HG03432 (cell line): ENCODE results near the gene FUNDC2.

Experiments
- ATAC-seq: cut with Tn5 transposase; IDR thresholded peaks from one replicate; pipeline ENCODE4 v1.9.1; 2021; ENCODE audit warnings: mild to moderate bottlenecking, moderate library complexity; ENCODE audit not compliant: unreplicated experiment

The FUNDC2 gene

DNA sequence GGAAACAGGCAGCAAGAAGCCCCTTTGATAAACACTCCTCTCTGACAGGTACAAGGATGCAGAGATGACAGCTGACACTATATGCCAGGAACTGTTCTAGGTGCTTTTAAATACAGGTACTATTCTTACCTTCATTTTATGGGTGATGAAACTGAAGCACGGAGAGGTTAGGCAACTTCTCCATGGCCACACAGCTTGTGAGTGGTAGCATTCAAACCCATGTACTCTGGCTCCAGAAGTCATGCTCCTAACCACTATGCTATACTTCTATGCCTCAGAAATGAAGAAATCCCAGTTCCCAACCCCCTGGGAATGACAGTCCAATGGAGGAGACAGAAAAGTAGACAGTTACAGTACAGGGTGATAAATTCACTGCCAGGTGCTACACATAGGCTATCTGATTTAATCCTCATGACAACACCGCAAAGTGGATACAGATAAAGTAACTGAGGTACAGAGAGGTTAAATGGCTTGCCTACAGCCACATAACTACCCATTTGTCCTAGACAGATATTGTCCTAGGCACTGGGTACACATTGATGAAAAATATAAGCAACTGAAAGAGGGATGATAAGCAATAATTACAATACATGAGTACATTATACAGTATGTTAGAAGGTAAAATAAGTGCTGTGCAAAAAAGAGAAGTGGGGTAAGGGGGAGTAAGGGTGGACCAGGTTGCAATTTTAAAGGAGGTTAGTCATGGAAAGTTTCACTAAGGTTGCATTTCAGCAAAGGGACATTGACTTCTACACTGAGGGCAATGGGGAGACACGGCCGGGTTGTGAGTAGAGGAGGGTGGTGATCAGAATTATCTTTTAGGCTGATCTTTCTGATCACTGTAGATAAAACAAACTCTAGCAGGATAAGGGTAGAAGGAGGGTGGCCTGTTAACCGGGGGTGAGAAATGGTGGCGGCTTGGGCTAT is 2.5 kb upstream of the FUNDC2 start:
- no peak for ATAC-seq

DNA sequence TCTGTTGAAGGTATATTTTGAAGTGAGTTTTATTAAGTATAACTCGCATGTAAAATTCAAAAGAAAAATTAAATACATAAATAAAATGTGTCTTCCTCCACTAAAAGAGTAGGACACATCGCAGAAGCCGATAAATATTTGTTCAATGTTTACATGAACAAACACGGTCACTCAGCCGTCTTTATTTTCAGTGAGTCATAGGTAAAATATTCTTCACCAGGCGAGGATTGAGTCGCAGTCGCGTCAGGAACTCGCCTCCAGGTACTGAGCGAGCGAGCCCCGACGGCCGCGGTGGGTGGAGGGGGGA is 271 bp upstream of the FUNDC2 start:
- no peak for ATAC-seq

DNA sequence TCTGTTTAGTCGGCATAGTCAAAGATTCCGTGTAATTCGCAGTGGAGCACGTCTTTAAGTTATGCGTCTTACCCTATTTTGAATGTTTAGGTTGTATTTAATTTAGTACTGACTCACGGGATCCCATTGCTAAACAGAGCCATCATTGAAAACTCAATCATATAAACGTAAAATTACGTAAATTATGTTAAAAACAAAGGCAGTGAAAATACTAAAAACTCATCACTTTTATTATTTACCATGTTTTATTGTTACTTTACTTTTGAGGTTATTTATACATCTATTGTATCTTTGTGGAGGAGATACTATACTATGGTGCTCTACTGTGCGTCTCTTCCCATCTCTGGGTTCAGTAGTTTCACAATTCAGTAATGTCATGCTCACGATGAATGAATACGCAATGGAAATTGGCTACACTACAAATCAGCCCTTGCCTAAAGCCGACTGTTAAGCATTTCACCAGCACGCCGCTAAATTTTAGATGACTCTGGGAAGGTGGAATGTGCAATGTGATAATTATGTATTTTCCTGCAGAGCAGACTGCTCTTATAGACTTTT is 944 bp downstream of the FUNDC2 start:
- ATAC-seq: no peak

DNA sequence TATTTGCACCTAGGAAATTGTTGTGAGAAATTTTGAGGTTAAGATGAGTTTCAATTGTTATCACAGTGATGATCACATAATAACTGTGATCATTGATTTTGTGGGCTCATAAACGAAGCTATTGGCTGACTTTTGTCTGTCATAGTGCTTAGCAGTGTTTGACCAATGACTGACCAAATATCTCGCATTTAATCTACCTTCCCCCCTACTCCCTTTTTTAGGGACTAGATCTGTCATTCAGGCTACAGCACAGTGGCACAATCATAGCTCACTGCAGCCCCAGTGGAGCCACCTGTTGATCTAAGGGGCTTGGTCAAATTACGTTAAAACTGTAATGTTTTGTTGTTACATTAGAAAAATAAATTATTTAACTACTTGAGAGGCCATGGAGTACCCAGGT is 1.5 kb downstream of the FUNDC2 start:
- no peak for ATAC-seq

DNA sequence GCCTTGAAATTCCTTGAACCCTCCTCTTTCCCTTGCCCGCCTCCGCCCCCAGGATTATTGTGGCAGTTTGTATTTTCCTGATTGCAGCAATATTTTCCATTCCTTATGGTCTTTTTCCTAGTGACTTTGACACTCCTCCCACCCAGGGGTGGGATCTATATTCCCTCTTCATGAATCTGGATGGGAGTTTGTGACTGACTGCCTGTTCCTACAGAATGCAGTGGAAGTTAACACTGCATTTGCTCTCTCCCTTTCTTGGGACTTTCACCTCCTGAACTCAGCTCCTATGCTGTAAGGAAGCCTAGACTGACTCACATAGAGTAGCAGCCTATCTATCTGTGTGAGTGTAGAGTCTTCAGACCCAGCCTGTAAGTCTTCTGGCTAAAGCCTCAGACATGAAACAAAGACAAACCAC is 2.2 kb downstream of the FUNDC2 start:
- ATAC-seq: no peak

DNA sequence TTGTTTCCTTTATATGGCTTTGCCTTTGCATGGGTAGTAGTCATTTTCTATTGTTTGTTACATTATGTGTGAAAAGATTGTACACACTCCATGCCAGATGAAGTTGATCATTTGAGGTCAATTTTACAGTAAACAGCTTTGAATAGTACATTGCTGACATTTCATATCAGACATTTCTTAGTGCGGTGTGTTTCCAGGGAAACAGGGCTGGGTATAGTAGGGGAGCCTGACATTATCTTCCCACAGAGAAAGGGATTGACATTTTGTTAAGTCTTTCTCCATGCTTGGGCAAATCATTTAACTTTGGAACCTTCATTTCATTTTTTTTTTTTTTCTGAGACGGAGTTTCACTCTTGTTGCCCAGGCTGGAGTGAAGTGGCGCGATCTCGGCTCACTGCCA is 5.0 kb downstream of the FUNDC2 start:
- ATAC-seq: no peak

DNA sequence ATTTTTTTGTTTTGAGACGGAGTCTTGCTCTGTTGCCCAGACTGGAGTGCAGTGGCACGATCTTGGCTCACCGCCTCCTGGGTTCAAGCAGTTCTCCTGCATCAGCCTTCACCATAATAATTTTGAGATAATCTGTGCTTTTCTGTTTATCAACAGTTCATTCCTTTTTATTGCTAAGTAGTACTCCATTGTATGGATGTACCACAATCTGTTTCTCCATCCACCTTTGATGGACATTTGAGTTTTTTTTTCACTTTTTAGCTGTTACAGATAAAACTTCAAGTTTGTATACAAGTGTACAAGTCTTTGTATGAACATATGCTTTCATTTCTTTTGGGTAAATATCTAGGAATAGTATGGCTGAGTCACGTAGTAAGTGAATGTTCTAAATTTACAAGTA is 9.0 kb downstream of the FUNDC2 start:
- ATAC-seq: no peak

DNA sequence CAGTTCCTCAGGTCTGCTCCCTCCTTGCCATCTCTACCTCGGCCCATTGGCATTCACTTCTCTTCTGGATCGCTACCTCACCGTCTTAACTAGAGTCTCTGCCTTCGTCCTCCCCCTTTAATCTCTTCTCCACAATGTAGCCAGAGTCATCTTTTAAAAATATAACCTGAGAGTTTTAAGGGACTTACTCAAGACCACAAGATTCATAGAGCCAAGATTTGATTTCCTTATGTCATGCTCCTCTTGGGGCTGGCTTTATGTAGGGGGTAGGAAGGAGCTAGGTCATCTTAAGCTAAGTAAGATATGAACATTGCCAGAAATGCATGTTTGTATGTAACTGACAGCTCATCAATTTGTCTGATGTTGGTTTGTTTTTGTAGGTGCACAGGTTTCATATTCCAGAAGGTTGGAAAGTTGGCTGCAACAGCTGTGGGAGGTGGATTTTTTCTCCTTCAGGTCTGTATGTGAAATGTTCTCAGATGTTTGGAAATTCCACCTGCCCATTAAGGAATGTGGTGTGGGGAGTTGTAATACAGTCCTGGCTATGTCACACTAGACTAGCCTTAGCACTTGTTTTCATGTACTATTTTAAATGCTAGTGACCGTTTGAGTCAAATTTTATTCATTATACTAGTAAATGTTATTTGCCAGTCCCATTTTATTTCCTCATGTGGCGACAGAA is 19.6 kb downstream of the FUNDC2 start:
- ATAC-seq: no peak

DNA sequence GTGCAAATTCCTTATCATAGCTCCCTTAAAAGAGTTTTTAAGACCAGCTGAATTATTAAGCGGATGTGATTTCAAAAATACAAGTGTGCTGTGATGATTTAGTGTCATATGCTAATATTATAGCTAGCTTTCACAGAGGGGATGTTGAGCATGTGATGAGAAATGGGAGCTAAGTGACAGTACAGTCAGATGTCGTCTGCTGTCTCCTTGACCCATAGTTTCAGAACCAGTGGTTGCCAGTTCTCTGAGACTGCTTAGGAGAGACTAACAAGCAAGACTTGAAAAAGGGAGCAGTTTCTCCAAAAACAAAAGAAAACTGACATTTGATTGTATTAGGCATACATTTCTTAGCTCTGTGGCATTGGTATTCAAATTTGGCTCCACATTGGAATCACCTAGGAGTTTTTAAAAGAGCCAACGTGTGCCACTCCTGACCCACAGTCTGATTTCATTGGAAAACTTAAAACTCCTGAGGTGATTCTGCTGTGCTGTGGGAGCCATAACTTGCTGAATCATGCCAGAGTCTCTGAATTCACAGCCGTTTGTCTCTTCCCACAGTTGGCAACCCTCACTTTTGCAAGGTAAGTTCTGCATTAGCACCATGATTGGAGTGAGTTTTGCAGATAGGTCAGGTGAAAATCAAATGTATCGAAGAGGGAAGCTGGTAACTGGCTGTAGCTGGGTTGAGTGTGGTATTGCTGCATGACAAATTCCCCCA is 20.3 kb downstream of the FUNDC2 start:
- ATAC-seq: no peak

DNA sequence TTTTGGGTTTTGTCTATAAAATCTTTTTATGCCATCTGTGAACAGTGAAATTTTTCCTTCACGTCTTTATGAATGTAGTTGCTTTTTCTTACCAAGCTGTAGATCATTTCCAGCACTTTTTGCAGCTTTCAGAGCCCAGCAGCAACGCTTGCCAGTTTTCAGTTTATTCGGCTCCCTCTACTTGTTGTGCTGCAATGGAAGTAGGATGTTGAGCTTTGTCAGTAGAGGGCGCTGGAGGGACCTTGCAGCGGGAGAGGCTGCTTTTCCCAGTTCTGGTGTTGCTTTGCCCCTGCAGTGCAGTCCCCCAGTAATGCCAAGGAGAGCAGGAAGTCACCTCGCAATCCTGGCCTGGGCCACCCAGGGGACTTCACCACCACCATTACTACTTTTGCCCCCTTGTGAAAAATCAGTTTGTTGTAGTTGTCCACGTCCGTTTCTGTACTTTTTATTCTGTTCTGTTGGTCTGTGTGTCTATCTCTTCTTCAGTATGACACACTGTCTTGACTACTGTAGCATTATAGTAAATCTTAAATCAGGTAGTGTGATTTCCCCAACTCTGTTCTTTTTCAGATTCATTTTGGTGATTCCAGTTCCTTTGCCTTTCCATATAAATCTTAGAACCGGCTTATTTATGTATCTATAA is 22.5 kb downstream of the FUNDC2 start:
- no peak for ATAC-seq

DNA sequence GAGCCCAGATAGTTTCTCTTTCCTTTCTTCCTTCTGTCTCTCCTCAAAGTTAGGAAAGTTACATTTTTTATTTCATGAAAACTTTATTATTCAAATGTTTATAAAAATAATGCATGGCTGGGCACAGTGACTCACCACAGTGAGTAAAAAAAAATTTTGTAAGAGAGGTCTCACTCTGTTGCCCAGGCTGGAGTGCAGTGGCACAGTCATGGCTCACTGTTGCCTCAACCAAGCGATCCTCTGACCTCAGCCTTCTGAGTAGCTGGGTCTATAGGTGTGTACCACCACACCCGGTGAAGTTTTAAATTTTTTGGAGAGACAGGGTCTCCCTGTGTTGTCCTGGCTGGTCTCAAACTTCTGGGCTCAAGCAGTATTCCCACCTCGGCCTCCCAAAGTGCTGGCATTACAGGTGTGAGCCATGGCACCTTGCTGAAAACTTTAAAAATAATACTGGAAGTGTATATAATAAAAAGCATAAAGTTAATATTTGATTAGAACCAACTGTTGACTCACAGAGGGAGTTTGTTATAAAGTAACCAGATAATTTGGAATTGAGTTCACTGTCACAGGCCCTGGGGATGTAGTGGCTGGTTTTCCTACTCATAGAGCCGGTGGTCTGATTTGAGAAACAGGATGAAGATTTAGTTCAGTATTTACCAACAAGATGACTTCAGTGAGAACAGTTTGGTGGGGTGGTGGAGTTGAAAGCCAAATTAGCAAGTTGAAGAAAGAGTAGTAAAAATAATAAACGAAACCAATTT is 26.3 kb downstream of the FUNDC2 start:
- no peak for ATAC-seq

DNA sequence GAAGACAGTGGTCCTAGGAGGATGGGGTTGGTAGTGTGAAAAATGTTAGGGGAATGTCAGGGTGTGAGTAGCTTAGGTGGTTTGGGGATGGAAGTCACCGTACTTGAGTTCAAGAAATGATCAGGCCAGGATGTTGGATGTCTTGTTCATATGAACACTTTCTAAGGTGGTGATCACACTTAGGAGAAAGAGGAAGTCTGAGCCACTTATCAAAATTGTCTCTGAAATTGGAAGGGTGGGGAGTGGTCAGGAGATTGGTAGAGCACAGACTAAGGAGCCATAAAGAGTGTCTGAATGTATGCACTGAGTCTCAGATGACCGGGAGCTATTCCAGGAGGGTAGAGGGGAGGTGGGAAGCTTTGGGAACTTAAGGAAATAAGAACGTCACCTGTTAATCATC is 27.0 kb downstream of the FUNDC2 start:
- no peak for ATAC-seq

DNA sequence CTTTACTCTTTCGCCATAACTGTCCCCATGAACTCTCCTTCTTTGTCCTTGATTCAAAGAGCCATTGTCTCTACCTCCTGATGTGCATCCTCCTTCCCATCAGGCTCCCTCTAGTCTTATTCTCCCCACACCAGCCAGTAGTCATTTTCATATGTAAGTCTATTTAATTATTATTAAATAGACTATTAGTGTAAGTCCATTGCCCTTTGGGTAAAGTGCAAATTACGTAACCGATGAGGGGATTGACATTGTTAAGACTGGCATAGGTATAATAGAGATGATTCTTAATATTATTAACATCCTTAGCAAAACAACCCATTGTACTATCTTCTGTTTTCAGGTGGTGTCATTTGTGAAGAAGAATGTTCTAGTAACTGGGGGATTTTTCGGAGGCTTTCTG is 27.6 kb downstream of the FUNDC2 start:
- no peak for ATAC-seq

DNA sequence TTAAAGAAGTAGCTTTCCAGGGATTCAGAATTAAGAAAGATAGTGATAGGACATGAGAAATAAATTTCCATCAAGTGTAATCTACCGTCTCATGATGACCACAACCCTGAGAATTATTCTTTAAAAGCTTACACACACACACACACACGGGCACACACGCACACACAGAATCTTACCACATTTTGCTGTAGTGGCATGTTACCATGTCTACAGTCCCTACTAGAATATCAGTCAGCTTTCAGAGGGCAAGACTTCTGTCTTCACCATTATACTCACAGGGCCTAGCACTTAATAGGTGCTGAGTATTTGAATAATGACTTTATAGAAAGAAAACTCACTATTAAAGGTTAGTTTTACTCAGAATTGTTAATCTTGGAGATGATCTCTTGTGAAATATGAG is 28.9 kb downstream of the FUNDC2 start:
- no peak for ATAC-seq

DNA sequence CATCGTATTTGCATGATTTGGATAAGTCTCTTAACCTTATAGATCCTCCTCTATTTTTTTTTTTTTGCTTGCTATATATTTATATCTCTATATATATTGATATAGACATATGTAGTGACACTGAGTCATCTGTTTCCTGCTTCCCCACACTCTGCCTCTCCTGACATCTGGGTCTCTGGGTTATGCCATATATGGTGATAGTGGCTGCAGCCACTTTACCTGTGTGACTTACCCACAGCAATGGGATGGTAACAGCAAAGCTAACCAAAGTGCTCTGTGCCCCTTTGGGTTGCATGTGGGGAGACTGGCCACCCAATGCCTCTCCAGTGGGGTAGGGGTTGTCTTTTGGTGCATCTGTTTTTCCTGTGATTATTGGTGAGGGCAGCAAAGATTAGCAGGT is 29.8 kb downstream of the FUNDC2 start:
- no peak for ATAC-seq

DNA sequence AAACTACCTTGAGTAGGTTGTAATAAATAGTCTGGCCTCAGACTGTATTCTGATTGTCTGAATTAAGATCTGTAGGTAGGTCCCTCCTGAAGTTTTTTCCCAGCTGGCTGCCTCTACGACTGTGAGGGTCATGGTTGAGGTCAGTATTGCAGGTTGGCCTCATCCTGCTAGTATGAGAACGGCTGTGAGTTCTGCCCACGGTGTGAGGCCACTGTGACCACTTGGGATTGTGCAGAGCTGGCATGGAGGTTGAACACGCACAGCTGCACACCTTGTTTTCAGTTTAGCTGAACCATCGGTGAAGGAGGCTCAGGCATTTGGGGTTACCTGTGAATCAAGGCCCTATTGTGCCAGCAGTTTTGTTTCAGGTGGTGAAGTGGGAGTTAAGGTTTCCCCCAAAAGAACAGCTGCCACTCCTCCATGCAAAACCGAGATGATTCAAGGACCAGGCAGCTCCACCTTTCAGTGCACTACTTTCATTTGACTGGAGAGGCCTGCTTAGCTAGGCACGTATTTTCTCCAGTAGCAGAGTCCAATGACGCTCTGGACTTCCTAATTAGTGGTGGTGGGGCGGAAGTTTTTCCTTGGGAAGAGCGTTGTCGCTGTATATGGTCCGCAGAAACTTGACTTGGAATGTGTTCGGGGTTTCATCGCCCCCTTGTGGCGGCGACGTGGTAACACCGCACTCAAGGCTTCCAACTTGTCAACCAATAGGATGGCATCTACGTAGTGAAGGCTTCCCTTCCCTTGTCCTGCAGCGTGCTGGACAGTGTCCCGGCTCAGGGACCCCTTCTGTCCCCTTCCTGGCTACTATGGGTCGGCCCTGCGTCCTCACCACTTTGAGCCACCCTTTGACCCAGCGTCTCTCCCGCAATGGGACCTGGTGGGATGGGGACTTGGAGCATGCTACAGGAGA is 30.5 kb downstream of the FUNDC2 start:
- ATAC-seq: peak; percentile 67

DNA sequence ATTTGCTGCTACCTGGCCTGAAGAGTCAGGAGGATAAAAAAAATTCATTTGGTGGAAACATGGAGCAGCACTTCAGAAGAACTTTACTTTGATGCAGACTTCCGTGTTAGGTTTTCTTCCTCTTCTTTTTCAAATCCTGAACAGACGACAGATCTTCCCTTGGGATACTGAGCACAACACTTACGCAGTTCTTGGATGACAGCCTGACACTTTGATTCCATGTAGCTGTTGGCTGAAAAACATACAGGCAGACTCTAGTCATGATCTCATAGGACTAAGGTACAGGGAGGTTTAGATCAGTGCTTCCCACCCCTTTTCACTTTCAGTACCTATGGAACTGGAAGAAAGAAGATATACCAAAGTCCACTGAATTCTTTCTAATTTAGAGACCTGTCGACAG is 35.1 kb downstream of the FUNDC2 start:
- ATAC-seq: no peak

DNA sequence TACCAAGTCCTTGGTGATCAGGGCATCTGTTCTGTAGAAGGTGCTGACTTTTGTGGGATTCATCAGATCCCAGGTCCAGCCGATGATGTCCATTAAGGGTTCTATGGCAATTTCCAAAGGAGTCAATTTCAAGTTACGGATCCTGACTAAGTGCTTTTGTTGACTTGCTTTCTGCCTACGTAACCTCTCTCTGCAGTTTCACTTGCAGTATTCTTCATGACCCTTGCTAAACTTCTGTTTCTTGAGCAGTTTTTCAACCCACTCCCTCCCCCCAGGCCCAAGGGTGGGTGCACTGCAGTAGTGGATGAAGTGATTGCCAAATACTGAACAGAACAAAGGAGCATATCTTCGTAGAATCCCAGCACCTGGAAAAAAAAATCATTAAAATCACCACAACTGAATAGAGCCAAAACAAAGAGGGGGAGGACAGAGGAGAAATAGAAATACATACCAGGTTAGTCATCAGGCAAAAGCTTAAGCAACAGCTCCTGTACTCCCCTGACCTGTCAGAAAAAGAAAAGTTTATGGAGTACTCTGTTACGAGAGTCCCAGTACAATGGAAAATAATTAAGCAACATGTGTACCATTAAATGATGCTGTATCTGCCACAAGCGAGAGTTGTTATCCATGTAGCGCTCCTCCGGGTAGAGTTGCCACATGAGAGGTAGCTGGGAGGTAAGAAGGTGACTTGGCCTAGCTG is 38.5 kb downstream of the FUNDC2 start:
- no peak for ATAC-seq

DNA sequence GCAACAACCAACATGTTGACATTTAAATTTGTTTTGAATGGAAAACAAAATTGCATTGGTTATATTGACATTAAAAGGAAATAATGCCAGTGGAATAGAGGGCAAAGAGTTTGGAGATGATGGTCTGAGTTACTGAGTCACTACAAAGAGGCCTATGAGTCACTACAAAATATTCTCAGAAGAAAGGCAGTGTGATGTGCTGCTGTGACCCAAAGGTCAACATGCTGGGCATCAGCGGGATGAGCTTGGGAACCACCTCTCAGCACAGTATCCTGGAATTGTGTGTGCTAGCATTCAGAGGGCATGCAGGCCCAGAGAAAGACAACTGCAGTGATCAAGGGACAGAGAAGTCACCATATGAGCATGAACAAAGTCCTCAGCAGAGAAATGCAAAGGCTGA is 41.5 kb downstream of the FUNDC2 start:
- no peak for ATAC-seq
